Mesendoderm (in vitro differentiated cells): ENCODE data around the gene MMAB.
"Not testable (repeated sequence)": the region's sequence is repeated elsewhere in the genome, so short reads cannot be mapped to it uniquely, and the experiment has no call there.

Experiments
- DNase-seq: peaks from one replicate; pipeline ENCODE4 v3.0.0; 2013
- H2AK5ac ChIP-seq: 2 replicates; pipeline ENCODE4 v1.6.1; 2013; ENCODE audit warnings: low read length, inconsistent platforms
- H2BK120ac ChIP-seq: 2 replicates; pipeline ENCODE4 v1.6.1; 2013; ENCODE audit warnings: low read depth, mild to moderate bottlenecking, low read length, moderate library complexity, mixed read lengths
- H2BK15ac ChIP-seq: replicated peaks from 2 replicates; pipeline ENCODE4 v1.6.1; 2013; ENCODE audit warnings: low read depth, mild to moderate bottlenecking, moderate library complexity
- H2BK5ac ChIP-seq: 2 replicates; pipeline ENCODE4 v1.6.1; 2013; ENCODE audit warnings: low read length, inconsistent platforms
- H3K18ac ChIP-seq: 2 replicates; pipeline ENCODE4 v1.6.1; 2013; ENCODE audit warnings: mild to moderate bottlenecking, low read length, mixed read lengths
- H3K23ac ChIP-seq: one replicate; pipeline ENCODE4 v1.6.1; 2013; ENCODE audit warnings: low read length
- H3K27ac ChIP-seq: 2 replicates; pipeline ENCODE4 v1.5.1; 2013; ENCODE audit warnings: low read depth, mild to moderate bottlenecking, inconsistent platforms, low read length, moderate library complexity
- H3K27me3 ChIP-seq: 2 replicates; pipeline ENCODE4 v1.6.1; 2013; ENCODE audit warnings: low read length, control low read depth, mild to moderate bottlenecking, inconsistent platforms; ENCODE audit not compliant: insufficient read depth, poor library complexity
- H3K36me3 ChIP-seq: 2 replicates; pipeline ENCODE4 v1.6.1; 2013; ENCODE audit warnings: low read length, inconsistent platforms; ENCODE audit not compliant: control insufficient read depth, insufficient read depth
- H3K4ac ChIP-seq: one replicate; pipeline ENCODE4 v1.6.1; 2013; ENCODE audit warnings: low read depth, mild to moderate bottlenecking, low read length, moderate library complexity
- H3K4me1 ChIP-seq: 2 replicates; pipeline ENCODE4 v1.6.1; 2013; ENCODE audit warnings: low read depth, low read length, inconsistent platforms; ENCODE audit not compliant: control insufficient read depth
- H3K4me2 ChIP-seq: 2 replicates; pipeline ENCODE4 v1.6.1; 2013; ENCODE audit warnings: low read length
- H3K4me3 ChIP-seq: 2 replicates; pipeline ENCODE4 v1.5.1; 2013; ENCODE audit warnings: mild to moderate bottlenecking, low read length
- H3K56ac ChIP-seq: one replicate; pipeline ENCODE4 v1.6.1; 2013; ENCODE audit warnings: low read length
- H3K79me1 ChIP-seq: 2 replicates; pipeline ENCODE4 v1.6.1; 2013; ENCODE audit warnings: low read length, inconsistent platforms
- H3K79me2 ChIP-seq: 2 replicates; pipeline ENCODE4 v1.6.1; 2013; ENCODE audit warnings: mild to moderate bottlenecking, low read length; ENCODE audit not compliant: control insufficient read depth, insufficient read depth
- H3K9ac ChIP-seq: 2 replicates; pipeline ENCODE4 v1.6.1; 2013; ENCODE audit warnings: low read length, inconsistent platforms
- H4K5ac ChIP-seq: one replicate; pipeline ENCODE4 v1.6.1; 2013; ENCODE audit warnings: low read length
- H4K8ac ChIP-seq: one replicate; pipeline ENCODE4 v1.6.1; 2013; ENCODE audit warnings: low read depth, mild to moderate bottlenecking, control low read depth, low read length, moderate library complexity
- WGBS: extraction: QIAGEN DNeasy Blood & Tissue Kit; methylation state at CpG from one replicate; pipeline ENCODE4 v1.1.7; 2013; ENCODE audit warnings: low lambda C conversion rate, missing lambda C conversion rate; ENCODE audit not compliant: insufficient coverage; ENCODE audit errors: extremely low coverage; 5-methylcytosine and 5-hydroxymethylcytosine counted together

The MMAB gene

DNA sequence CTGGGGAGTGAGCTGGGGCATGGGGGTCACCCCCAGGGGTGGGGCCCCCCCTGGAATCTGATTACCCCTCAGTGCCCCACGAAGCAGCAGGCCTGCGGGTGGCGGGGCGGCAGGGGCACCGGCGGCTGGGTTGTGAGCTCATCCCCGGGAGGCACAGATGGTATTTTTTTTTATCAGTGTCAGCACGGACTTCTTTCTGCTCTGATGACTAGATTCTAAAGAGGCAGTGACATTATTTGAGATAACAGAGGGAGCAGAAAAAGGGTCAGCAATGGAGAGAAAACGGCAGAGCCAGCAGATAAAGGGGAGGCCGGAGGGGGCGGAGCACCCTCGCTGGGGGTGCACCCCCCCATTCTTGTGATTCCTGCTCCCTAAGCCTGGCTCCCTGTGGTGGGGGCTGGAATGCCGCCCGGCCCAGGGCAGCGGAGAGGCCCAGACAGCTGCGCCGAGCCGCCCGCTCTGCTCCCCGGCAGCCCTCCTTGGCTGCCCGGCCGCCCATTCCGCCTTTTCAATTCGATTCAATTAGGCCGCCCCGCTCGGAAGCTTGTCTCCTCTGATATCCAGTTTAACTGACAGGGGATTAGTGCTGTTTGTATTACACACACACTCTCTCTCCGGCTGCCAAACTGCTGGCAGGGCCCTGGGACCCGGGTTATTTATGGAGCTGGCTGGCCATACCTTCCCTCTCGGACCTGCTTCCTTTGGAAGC lies 33.2 kb upstream of the MMAB start:
- H3K79me2 ChIP-seq = no peaks in the 10 kb centered on the region
- no peak overlapping the region for H3K4ac ChIP-seq
- H3K23ac ChIP-seq = no peak overlapping the region
- no peaks in the 10 kb centered on the region for H3K4me1 ChIP-seq
- no peak overlapping the region for H4K8ac ChIP-seq
- no peak overlapping the region for H3K27ac ChIP-seq
- H2BK120ac ChIP-seq = no peak overlapping the region
- H3K36me3 ChIP-seq = no peaks in the 10 kb centered on the region
- no peak overlapping the region for H3K4me2 ChIP-seq
- no peak overlapping the region for H3K18ac ChIP-seq
- H3K9ac ChIP-seq = no peak overlapping the region
- H3K56ac ChIP-seq = peak overlapping the region; percentile 60
- DNase-seq = peak; percentile 51
- no peak overlapping the region for H2AK5ac ChIP-seq
- no peak overlapping the region for H2BK15ac ChIP-seq
- H3K4me3 ChIP-seq = no peak overlapping the region
- no peak overlapping the region for H2BK5ac ChIP-seq
- no peaks in the 10 kb centered on the region for H3K79me1 ChIP-seq
- no peaks in the 10 kb centered on the region for H3K27me3 ChIP-seq
- WGBS = no CpG with 5 or more reads among the region's 30 CpGs
- H4K5ac ChIP-seq = no peak overlapping the region

DNA sequence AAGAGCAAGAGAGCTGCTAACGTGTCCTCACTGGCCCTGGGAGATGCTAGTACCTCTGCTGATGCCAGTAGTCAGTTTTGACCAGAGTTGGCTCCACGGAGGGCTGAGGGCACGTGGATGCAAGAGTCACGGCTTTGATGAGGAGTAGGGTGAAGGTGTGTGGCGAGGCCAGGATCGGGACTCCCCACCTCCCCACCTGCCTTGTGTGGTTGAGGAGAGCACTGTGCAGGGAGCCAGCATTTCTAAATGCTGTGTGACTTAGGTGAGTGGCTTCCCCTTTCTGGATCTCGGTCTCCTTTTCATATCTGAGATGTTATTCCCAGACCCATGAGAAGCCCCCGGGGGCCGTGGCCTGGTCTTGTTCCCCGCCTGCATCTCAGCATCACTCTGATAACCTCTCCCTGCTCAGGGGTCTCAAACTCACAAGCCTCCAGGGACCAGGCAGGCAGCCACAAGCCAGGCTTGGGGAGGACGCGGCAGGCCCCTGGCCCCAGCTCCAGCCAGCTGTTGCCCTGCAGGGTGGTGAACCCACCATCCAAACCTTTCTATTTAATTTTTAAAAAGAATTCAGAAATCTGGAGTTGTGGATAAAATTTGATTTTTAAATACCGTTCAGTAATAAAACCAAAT lies 32.4 kb upstream of the MMAB start:
- H2AK5ac ChIP-seq = no peak overlapping the region
- no peak overlapping the region for H3K23ac ChIP-seq
- no peak overlapping the region for H2BK5ac ChIP-seq
- H3K4ac ChIP-seq = no peak overlapping the region
- WGBS = no CpG with 5 or more reads among the region's 13 CpGs
- no peaks in the 10 kb centered on the region for H3K4me1 ChIP-seq
- H3K79me1 ChIP-seq = no peaks in the 10 kb centered on the region
- H3K36me3 ChIP-seq = no peaks in the 10 kb centered on the region
- no peaks in the 10 kb centered on the region for H3K27me3 ChIP-seq
- no peak overlapping the region for H3K27ac ChIP-seq
- no peak overlapping the region for H2BK120ac ChIP-seq
- no peaks in the 10 kb centered on the region for H3K79me2 ChIP-seq
- H3K18ac ChIP-seq = no peak overlapping the region
- no peak overlapping the region for H3K9ac ChIP-seq
- no peak overlapping the region for H4K5ac ChIP-seq
- H2BK15ac ChIP-seq = no peak overlapping the region
- H4K8ac ChIP-seq = no peak overlapping the region
- H3K56ac ChIP-seq = no peak overlapping the region
- no peak for DNase-seq
- H3K4me3 ChIP-seq = no peak overlapping the region
- no peak overlapping the region for H3K4me2 ChIP-seq

DNA sequence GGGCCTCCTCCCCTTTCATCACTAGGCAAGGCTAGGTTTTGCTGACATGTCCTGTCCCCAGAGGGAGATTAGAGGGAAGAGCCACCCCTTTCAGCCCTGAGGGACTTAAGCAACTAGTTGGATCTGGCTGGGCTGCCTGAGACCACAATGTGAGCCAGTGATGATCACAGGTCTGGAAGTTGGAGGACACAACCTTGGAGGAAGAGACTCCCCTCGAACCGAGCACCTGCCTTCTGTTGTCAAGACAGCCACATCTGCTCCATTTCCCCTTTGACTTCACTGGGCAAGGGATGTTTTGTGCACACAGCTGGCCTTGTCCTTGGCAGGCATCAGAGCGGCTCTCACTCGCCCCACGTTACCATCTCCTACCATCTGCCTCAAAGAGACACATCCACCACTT lies 31.7 kb upstream of the MMAB start:
- Histone ChIP-seq H2AK5ac (no peak overlapping the region), H3K9ac (no peak overlapping the region), H3K27me3 (no peaks in the 10 kb centered on the region), H3K4me2 (no peak overlapping the region), H3K4me3 (no peak overlapping the region), H2BK5ac (no peak overlapping the region), H3K4me1 (no peaks in the 10 kb centered on the region), H3K79me1 (no peaks in the 10 kb centered on the region), H3K56ac (no peak overlapping the region), H2BK15ac (no peak overlapping the region), H3K23ac (no peak overlapping the region), H3K18ac (no peak overlapping the region), H4K8ac (no peak overlapping the region), H3K36me3 (no peaks in the 10 kb centered on the region), H2BK120ac (no peak overlapping the region), H3K4ac (no peak overlapping the region), H3K79me2 (no peaks in the 10 kb centered on the region), H3K27ac (no peak overlapping the region), H4K5ac (no peak overlapping the region)
- DNase-seq = peak; percentile 38
- no CpG with 5 or more reads among the region's 5 CpGs for WGBS

DNA sequence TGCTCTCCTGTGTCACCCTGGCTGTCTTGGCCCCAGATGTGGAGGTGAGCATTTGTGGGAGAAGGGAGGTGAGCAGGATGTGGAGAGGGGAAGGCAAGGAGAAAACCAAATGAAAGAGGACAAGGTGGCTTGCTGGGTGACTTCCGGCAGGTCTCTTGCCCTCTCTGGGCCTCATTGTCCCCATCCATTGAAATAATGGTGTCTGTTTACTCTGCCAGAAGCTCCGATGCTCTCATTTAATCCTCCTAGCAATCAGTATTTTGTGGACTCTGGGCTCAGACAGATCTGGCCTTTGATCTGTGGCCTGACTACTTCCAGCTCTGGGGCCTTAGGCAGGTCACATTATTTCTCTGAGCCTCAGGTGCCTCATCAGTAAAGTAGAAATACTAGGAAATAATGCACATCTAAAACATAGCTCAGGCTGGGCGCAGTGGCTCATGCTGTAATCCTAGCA lies 30.9 kb upstream of the MMAB start:
- no peak overlapping the region for H3K23ac ChIP-seq
- H3K36me3 ChIP-seq = no peaks in the 10 kb centered on the region
- H2BK120ac ChIP-seq = no peak overlapping the region
- no peak overlapping the region for H3K4me3 ChIP-seq
- no peaks in the 10 kb centered on the region for H3K79me1 ChIP-seq
- no peak overlapping the region for H3K18ac ChIP-seq
- no peak overlapping the region for H2BK5ac ChIP-seq
- H4K8ac ChIP-seq = no peak overlapping the region
- H3K79me2 ChIP-seq = no peaks in the 10 kb centered on the region
- DNase-seq = no peak
- no CpG with 5 or more reads among the region's 3 CpGs for WGBS
- no peak overlapping the region for H3K27ac ChIP-seq
- H2AK5ac ChIP-seq = no peak overlapping the region
- no peak overlapping the region for H3K9ac ChIP-seq
- H3K4me1 ChIP-seq = no peaks in the 10 kb centered on the region
- H3K27me3 ChIP-seq = no peaks in the 10 kb centered on the region
- no peak overlapping the region for H2BK15ac ChIP-seq
- no peak overlapping the region for H3K56ac ChIP-seq
- H3K4ac ChIP-seq = no peak overlapping the region
- H4K5ac ChIP-seq = no peak overlapping the region
- H3K4me2 ChIP-seq = no peak overlapping the region

DNA sequence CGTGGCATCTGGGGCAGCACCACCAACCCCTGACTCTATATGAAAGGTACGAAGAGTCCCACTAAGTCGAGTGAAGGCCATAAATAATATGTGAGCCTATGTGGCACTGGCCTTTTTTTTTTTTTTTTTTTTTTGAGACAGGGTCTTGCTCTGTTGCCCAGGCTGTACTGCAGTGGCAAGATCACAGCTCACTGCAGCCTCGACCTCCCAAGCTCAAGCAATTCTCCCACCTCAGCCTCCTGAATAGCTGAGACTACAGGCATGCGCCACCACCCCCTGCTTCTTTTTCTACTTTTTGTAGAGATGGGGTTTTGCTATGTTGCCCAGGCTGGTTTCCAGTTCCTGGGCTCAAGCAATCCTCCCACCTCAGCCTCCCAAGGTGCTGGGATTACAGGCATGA lies 28.8 kb upstream of the MMAB start:
- H3K56ac ChIP-seq, H2BK5ac ChIP-seq, DNase-seq, H3K9ac ChIP-seq, H3K79me2 ChIP-seq, H4K8ac ChIP-seq, H3K4ac ChIP-seq, H3K23ac ChIP-seq, H3K4me1 ChIP-seq, H3K27ac ChIP-seq, H3K18ac ChIP-seq, H3K4me2 ChIP-seq, H3K27me3 ChIP-seq, H4K5ac ChIP-seq, H3K4me3 ChIP-seq, H3K36me3 ChIP-seq, H3K79me1 ChIP-seq, H2BK120ac ChIP-seq, H2AK5ac ChIP-seq, H2BK15ac ChIP-seq: not testable (repeated sequence)
- WGBS = no CpG with 5 or more reads among the region's 5 CpGs
